SU-DHL-6 (cell line): ENCODE results near the gene MNT.

Experiments
- H2AFZ ChIP-seq: fragments of 200-600 bp; sonication (generic); 2 replicates; pipeline ENCODE4 v1.6.1; 2014; ENCODE audit warnings: low read depth, mild to moderate bottlenecking, moderate library complexity, mixed read lengths, antibody characterized with exemption, low read length; ENCODE audit not compliant: severe bottlenecking
- H3F3A ChIP-seq: fragments of 200-600 bp; shearing (Covaris generic); 2 replicates; pipeline ENCODE4 v1.6.0; 2016; ENCODE audit warnings: antibody characterized with exemption, mild to moderate bottlenecking; ENCODE audit not compliant: insufficient read depth
- H3K27ac ChIP-seq: fragments of 200-600 bp; sonication (generic); 2 replicates; pipeline ENCODE4 v1.5.1; 2016; ENCODE audit warnings: low read depth, mild to moderate bottlenecking, low read length, moderate library complexity, mixed read lengths
- H3K27me3 ChIP-seq: fragments of 200-600 bp; sonication (generic), shearing (Covaris generic); 2 replicates; pipeline ENCODE4 v1.6.0; 2014; ENCODE audit warnings: mild to moderate bottlenecking, low read length
- H3K36me3 ChIP-seq: fragments of 200-600 bp; sonication (generic); 2 replicates; pipeline ENCODE4 v1.6.1; 2014; ENCODE audit warnings: mild to moderate bottlenecking, low read length, mixed read lengths
- H3K4me2 ChIP-seq: fragments of 300-600, 200-600 bp; shearing (Covaris generic), sonication (generic); 2 replicates; pipeline ENCODE4 v1.6.0; 2014; ENCODE audit warnings: low read length, low read depth, mild to moderate bottlenecking; ENCODE audit not compliant: poor library complexity, severe bottlenecking
- H3K4me3 ChIP-seq: fragments of 200-600 bp; sonication (generic); 2 replicates; pipeline ENCODE4 v1.5.1; 2014; ENCODE audit warnings: antibody characterized with exemption, low read length, mild to moderate bottlenecking, mixed read lengths; ENCODE audit not compliant: insufficient read depth, poor library complexity, severe bottlenecking
- H3K79me2 ChIP-seq: fragments of 200-600 bp; sonication (generic); 2 replicates; pipeline ENCODE4 v1.6.1; 2014; ENCODE audit warnings: mild to moderate bottlenecking, low read length, moderate library complexity; ENCODE audit not compliant: insufficient read depth
- H3K9ac ChIP-seq: fragments of 200-600 bp; sonication (generic); 2 replicates; pipeline ENCODE4 v1.7.0; 2014; ENCODE audit warnings: mild to moderate bottlenecking, low read length
- H3K9me2 ChIP-seq: fragments of 200-600 bp; sonication (generic); replicated peaks from 2 replicates; pipeline ENCODE4 v1.6.1; 2014; ENCODE audit warnings: low read length; ENCODE audit not compliant: insufficient read depth
- H3K9me3 ChIP-seq: fragments of 200-600 bp; sonication (generic); 2 replicates; pipeline ENCODE4 v1.6.1; 2014; ENCODE audit warnings: low read length, mixed read lengths; ENCODE audit not compliant: insufficient read depth
- H4K20me1 ChIP-seq: fragments of 200-600 bp; sonication (generic); 2 replicates; pipeline ENCODE4 v1.6.1; 2014; ENCODE audit warnings: low read depth, mild to moderate bottlenecking, antibody characterized with exemption, low read length, moderate library complexity, mixed read lengths
- EZH2phosphoT487 ChIP-seq: fragments of 200-600 bp; sonication (generic), shearing (Covaris generic); conservative IDR thresholded peaks from 2 replicates; pipeline ENCODE4 v1.6.1; 2018; ENCODE audit warnings: mild to moderate bottlenecking, antibody characterized with exemption, low read length, moderate library complexity, mixed read lengths
- TF ChIP-seq, protein P1 (sequence below): fragments of 200-600 bp; sonication (generic); IDR thresholded peaks from one replicate; pipeline ENCODE4 v1.5.1; 2017; ENCODE audit warnings: antibody characterized with exemption, mild to moderate bottlenecking, low read length, moderate library complexity; ENCODE audit not compliant: insufficient read depth, poor library complexity, severe bottlenecking

The MNT gene

GRCh38 chr17:2363851-2364762 is 36.8 kb downstream of the MNT start:
- no peaks in the 10 kb centered on the region for H3F3A ChIP-seq
- H3K4me2 ChIP-seq: no peak overlapping the region
- no peaks in the 10 kb centered on the region for H3K79me2 ChIP-seq
- TF ChIP-seq, protein P1, sequence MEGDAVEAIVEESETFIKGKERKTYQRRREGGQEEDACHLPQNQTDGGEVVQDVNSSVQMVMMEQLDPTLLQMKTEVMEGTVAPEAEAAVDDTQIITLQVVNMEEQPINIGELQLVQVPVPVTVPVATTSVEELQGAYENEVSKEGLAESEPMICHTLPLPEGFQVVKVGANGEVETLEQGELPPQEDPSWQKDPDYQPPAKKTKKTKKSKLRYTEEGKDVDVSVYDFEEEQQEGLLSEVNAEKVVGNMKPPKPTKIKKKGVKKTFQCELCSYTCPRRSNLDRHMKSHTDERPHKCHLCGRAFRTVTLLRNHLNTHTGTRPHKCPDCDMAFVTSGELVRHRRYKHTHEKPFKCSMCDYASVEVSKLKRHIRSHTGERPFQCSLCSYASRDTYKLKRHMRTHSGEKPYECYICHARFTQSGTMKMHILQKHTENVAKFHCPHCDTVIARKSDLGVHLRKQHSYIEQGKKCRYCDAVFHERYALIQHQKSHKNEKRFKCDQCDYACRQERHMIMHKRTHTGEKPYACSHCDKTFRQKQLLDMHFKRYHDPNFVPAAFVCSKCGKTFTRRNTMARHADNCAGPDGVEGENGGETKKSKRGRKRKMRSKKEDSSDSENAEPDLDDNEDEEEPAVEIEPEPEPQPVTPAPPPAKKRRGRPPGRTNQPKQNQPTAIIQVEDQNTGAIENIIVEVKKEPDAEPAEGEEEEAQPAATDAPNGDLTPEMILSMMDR: no peak
- no peak for TF ChIP-seq EZH2phosphoT487
- no peaks in the 10 kb centered on the region for H3K27me3 ChIP-seq
- no peaks in the 10 kb centered on the region for H3K9me2 ChIP-seq
- no peak overlapping the region for H3K4me3 ChIP-seq
- no peak overlapping the region for H2AFZ ChIP-seq
- no peak overlapping the region for H3K9ac ChIP-seq
- no peaks in the 10 kb centered on the region for H3K36me3 ChIP-seq
- no peaks in the 10 kb centered on the region for H3K9me3 ChIP-seq
- H4K20me1 ChIP-seq: no peaks in the 10 kb centered on the region
- no peak overlapping the region for H3K27ac ChIP-seq

DNA sequence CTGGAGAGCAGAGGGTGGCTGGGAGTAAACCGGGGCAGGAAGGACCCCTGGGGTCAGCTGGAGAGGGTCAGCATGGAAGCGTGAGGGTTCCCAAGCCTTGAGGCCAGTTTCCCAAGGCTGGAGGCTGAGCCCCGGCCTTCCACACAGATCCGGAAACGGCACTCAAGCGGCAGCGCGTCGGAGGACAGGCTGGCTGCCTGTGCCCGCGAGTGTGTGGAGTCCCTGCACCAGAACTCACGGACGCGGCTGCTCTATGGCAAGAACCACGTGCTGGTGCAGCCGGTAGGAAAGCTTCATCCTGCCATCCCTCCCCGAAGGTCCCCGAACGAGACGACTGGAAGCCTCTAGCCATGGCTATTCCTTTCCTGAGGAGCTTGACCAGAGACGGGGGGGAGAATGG is 37.5 kb downstream of the MNT start:
- Histone ChIP-seq H3K9me3 (no peaks in the 10 kb centered on the region), H4K20me1 (no peaks in the 10 kb centered on the region), H3K79me2 (no peaks in the 10 kb centered on the region), H3K4me3 (no peak overlapping the region), H2AFZ (no peak overlapping the region), H3K9me2 (no peaks in the 10 kb centered on the region), H3K27me3 (no peaks in the 10 kb centered on the region), H3F3A (no peaks in the 10 kb centered on the region), H3K4me2 (no peak overlapping the region), H3K9ac (no peak overlapping the region), H3K27ac (no peak overlapping the region), H3K36me3 (no peaks in the 10 kb centered on the region)
- no peak for TF ChIP-seq EZH2phosphoT487
- TF ChIP-seq, protein P1: no peak

DNA sequence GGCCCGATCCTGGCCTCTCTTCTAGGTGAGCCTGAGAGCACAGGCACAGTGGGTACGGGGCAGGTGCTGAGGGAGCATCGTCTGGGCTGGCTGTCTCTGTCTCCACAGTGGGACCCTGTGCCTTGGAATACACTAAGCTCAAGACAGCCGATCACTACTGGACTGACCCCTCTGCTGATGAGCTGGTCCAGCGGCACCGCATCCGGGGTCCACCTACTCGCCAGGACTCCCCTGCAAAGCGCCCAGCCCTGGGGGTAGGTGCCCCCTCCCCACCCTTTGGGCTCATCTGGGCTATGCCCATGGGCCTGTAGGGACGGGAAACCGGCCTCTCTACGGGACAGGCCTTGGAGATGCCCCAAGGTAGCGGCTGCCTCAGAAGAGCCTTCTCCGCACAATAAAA is 38.0 kb downstream of the MNT start:
- no peak overlapping the region for H2AFZ ChIP-seq
- no peak for TF ChIP-seq EZH2phosphoT487
- TF ChIP-seq, protein P1: no peak
- no peaks in the 10 kb centered on the region for H3K9me2 ChIP-seq
- no peak overlapping the region for H3K27ac ChIP-seq
- H3K36me3 ChIP-seq: no peaks in the 10 kb centered on the region
- no peak overlapping the region for H3K4me2 ChIP-seq
- no peaks in the 10 kb centered on the region for H4K20me1 ChIP-seq
- H3K79me2 ChIP-seq: no peaks in the 10 kb centered on the region
- H3K9me3 ChIP-seq: no peaks in the 10 kb centered on the region
- H3K4me3 ChIP-seq: no peak overlapping the region
- no peaks in the 10 kb centered on the region for H3F3A ChIP-seq
- no peak overlapping the region for H3K9ac ChIP-seq
- H3K27me3 ChIP-seq: no peaks in the 10 kb centered on the region
